ENCODE measurements around the gene MPO.

MPO gene

DNA sequence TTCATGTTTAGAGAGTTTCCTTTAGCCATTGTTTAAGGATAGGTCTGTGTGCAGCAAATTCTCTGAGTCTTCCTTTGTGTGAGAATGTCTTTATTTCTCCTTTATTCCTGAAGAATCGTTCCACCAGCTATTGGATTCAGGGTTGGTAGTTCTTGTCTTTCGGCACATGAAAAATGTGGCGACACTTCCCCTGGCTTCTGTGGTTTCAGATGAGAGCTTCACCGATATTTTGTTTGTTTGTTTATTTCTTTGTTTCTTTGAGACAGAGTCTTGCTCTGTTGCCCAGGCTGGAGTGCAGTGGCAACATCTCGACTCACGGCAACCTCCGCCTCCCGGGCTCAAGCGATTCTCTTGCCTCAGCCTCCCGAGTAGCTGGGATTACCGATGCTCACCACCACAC lies 18.6 kb downstream of the MPO start:
- DNase-seq = no peak

DNA sequence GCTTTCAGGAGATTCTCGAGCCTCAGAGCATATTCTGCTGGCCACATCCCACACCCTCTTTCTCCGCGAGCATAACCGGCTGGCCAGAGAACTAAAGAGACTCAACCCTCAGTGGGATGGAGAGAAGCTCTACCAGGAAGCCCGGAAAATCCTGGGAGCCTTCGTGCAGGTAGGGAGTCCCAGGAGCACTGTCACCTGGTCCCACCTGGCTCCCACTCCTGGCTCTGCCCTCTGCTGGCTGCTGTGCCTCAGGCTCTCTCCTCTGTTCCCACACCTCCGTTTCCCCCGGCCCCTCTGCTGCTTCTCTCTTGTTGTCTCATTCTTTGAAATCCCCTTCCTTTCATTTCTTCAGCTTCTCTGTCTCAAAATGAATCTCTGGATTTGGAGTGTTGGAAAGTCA lies 25.9 kb downstream of the MPO start:
- no peak for DNase-seq

DNA sequence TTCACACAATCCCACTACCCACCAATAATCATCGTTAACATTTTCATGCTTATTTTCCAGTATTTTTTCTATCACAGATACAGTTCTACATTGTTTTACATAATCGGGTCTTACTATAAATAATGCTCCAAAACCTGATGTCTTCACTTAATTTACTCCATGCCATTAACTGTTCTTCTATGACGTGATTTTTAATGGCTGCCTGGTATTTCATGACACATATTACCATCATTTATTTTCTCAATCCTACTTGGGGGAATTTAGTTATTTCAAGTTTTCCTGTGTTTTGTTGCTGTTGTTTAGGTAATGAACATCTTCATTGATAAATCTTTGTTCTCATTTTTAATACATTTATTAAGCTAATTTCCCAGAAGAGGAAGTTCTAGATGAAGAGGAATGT lies 27.7 kb downstream of the MPO start:
- no peak for DNase-seq

DNA sequence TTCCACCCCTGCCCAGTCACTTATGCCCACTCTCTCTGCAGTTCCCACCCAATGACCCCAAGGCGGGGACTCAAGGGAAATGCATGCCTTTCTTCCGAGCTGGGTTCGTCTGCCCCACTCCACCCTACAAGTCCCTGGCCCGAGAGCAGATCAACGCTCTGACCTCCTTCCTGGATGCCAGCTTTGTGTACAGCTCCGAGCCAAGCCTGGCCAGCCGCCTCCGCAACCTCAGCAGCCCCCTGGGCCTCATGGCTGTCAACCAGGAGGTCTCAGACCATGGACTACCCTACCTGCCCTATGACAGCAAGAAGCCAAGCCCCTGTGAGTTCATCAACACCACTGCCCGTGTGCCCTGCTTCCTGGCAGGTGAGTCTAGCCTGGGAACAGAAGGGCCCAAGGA lies 28.6 kb downstream of the MPO start:
- no peak for DNase-seq

DNA sequence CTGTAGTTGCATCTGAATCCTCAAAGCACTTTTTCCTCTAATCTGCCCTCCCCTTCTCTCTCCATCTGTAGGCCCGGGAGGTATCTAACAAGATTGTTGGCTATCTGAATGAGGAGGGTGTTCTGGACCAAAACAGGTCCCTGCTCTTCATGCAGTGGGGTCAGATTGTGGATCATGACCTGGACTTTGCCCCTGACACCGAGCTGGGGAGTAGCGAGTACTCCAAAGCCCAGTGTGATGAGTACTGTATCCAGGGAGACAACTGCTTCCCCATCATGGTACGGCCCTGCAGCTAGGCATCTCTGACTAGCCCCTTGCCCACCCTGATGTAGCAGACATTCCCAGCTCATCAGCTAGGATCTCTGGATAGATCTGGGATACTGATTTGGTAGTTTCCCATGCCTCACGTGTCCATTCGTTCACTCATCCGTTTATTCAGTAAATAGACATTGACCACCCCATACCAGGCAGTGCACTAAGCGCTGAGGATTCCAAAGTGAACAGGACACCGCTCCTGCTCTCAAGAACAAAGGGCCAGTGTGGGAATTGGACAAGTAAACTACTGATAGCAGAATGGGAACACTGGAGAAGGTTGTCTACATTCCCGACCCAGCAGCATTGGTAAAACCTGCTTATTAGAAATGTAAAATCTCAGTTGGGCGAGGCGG lies 30.3 kb downstream of the MPO start:
- no peak for DNase-seq

DNA sequence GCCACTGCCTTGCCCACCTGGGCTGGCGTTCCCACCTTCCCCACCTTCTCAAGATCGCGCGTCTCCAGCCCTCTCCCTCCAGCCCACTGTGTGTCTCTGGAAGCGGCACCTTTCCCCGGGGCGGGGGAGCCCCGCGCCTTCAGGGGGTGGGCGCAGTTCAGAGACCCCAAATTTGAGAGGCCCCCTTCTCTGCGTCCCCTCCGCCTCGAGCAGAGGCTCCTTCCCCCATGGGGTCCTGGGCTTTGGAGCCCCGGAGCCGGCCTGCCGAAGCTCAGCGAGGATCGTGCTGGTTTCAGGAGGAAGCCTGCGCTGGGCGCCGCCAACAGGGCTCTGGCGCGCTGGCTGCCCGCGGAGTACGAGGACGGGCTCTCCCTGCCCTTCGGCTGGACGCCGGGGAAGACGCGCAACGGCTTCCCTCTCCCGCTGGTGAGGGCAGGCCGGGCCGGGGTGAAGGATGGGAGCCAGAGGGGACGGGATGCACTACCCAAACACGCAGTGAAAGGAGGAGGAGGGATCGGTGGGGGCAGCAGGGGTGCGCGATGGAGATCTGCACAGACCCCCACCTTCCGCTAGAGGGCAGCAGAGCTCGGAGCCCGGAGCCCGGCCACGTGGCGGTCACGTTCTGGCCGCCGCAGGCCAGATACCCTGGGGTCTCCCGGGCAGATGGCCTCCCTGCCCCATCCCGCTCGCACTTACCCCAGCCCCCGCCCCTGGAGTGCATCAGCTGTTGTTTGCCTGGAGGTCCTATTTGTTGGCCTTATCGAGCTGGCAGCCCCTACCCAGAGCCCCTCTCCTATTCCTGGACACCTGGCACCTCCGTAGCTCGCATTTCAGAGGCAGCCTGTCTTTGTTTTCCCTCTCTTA lies 31.2 kb downstream of the MPO start:
- peak; percentile 73 for DNase-seq

DNA sequence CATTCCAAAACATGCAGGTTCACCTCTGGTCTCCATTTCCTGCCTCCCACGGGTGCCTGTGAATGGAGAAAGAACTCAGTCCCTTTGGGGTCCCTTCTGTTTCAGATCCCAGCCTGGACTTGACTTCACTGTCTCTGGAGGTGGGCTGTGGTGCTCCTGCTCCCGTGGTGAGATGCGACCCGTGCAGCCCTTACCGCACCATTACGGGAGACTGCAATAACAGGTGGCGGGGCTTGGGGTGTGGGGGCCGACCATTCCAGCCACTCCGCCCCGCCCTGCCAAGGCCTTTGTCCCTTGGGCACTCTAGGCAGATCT lies 31.8 kb downstream of the MPO start:
- DNase-seq = no peak

DNA sequence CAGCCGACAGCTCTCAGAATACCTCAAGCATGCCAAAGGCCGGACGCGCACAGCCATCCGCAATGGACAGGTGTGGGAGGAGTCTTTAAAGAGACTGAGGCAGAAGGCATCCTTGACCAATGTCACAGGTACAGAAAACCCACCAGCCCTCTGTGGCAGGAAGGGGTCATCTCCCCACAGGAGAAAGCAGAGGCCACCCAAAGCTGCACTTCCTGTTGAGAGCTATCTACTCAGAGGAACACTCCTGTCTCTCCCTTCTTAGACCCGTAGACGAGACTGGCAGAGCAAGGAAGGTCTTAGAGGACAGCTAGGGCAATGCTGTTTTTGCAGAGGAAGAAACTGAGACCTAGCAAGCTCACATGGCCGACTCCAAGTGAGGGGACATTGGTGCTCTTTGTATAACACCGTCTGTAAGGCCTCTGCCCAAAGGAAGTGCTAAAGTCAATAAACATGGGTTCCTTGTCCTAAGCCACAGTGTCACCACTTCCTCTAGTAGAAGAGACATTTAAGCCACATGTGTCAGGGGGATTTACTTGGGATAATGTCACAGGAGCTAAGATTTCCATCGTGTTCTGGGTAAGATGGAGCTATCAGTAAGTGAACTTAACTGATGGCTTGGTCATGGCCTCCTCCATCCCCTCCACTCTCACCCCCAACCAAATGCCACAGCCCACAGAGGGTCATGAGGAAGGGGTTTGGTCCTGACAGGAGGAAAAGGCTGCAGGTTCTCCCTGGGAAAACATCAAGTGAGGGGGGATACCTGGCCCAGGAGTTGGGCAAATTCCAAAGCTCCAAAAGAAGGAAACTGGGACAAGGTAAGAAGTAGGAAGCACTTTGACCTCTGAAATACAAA lies 33.0 kb downstream of the MPO start:
- no peak for DNase-seq

DNA sequence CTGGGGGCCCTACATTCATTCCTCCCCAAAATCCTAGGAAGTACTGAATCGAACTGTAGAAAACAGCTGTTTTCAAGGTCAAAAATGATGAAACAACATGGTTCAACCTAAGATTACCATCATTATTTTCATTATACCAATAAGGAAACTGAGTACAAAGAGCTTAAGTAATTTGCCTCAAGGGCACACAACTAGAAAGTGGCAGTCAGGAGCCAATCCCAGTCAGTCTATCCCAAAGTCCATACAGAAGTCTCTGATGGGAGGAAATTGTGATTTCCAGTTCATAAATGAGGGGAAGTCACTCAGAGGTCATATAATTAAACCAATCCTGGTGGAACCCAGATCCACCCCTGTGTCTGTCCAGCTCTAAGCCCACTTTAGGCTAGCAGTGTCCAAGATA lies 34.0 kb downstream of the MPO start:
- no peak for DNase-seq

DNA sequence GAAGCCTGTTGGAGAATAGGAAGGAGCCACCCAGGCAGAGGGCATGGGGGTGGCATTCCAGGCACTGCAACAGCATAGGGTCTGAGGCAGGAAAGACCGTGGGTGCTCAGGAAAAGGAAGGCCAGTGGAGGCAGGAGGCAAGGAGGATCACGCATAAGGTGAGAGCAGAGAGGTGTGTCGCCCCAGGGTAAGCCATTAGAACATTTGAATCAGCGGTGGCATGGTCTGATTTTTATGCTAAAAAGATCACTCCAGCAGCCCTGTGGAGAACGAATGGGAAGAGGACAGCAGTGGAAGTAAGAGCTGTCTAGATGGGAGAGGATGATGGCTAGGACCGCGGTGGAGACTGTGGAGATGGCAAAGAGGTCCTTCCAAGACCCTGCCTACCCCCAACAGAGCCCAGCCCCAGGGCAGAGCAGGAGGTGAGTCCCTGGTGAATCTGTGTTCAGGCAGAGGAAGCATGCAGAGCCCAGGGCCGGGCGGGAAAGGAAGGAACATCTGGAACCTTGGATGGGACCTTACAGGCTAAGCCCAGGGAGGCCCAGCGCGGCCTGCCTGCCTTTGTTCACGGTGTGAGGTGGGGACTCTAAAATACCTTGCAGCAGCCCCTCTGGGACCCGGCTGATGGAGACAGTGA lies 34.5 kb downstream of the MPO start:
- no peak for DNase-seq

DNA sequence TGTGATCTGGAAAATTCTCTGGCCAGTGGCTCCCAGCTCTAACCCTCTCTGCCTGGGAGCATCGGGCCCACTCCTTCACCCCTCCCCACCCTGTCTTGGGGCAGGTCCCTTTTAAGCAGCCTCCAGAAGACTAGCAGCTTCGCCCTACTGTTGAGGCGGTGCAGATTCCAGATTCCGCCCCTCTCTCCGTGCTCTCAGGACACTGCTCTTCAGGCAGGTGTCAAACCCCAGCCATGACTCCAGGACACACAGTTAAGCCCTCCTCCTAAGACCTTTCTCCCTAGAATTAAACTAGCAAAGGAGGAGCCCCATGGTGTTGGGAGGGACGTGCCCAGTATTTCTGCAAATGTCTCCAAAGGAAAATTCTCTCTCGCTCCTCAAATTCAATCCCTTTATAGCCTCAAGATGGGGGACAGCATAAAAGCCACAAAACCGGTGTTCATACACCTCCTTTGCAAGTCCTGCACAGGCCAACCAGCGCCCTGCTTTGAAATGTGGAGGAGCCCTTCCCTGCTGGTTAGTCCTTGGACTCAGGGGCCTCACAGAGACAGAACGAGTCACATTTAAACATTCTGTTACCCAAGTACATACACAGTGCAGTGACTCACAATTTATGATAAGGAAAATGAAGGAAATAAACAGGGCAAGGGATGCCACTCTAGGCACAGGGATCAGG lies 35.2 kb downstream of the MPO start:
- DNase-seq = no peak

DNA sequence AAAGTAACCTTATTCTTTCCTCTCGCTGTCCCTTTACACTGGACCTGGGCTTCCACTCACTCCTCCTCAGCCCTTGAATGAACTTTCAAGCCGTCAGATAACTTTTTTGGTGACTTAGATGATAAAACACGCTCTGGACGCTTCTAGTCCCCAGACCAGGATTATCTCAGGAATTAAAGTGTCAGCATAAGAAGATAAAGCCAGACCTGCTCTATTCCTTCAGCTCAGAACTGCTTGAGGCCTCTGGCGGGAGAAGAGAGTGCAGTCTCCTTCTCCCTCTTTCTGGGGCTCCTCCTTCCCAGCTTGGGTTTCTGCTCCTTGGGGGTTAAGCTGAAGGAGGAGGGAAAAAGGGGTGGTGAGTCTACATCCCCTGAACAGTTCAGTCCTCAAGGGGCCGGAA lies 35.8 kb downstream of the MPO start:
- no peak for DNase-seq

DNA sequence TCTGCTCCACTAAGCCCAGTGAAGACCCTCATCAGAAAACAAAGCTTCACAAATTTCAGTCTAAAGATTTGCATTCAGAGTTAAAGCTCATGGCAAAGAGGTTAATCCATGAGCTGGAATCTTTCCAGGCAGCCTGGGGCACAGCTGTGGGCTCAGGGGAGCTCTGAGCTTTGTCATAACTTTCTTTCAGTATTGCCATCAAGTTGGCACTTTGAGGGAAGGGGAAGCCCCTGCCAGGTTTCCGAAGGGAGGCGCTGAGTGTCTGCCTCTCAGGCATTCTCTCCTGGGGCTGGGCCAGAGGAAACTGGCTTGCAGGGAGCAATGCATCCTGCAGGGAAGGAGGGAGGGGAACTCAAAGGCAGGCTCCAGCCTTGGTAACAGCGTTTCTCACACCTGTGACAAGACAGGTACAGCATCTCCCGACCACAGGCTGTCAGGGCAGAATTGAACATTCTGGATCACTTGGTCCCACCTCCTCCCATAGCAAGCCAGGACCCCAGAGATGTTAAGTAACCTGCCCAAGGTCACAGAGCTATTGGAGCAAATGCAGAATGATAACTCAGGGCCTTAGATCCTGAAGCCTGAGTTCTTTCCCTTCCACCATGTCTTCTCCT lies 38.5 kb downstream of the MPO start:
- peak; percentile 47 for DNase-seq

DNA sequence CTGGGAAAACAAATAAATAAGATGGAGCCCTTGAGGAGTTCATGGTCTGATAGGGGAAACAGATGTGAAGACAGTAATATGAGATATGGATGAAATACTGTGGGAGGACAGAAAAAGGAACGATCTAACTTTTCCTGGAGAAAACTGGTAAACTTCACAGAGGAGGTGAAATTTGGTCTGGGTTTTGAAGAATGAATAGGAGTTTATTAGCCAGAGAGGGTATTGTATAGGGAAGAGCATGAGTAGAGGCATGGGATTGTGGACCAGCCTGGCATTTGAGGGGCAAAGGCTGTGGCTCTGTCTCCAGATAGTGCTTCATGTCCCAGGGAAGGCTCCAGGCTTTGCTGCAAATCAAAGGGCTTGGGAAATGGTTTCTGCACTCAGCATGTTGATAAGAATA lies 40.7 kb downstream of the MPO start:
- no peak for DNase-seq

DNA sequence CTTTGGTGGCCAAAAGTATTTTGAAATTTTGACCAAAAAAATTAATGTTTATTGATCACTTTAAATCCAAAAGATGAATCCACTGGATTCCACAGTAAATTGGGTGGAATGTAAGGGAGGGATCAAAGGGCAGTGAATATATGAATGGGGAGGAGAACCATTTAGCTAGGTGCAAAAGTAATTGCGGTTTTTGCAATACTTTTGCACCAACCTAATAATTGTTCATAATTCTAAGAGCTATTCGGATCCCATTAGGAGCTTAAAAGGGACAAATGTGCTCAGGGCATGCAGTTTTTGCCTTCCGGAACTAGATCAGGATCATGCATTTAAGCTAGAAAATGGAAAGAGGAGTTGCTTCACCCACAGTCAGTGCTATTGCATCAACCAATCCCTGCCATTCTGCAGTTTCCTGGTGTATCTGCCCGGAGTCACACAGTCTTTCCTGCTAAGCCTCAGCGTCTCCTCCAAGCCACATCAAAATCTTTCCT lies 42.5 kb downstream of the MPO start, which contains the start of gene LPO:
LPO (plus strand) TSS at position 438 of the 488 bp plus-strand sequence. CDS start 4,396 bp downstream, outside the sequence.
- no peak for DNase-seq

DNA sequence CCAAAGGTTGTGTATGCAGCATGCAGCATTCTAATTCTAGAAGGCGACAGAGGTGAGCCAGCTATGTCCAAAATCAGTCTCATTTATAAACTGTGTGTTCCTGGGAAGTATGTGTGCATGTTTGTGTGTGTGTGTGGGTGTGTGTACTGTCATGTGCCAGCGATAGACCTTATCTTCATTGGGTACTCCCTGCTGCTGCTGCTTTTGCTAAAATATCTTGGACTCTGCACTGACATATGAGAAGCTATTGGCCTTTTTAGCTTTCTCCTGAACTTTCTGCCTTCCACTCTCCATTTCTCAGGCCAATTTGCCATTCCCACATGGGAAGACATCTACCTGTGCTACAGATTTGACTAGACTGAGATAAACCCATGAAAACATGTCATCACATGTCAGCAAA lies 44.3 kb downstream of the MPO start:
- no peak for DNase-seq

DNA sequence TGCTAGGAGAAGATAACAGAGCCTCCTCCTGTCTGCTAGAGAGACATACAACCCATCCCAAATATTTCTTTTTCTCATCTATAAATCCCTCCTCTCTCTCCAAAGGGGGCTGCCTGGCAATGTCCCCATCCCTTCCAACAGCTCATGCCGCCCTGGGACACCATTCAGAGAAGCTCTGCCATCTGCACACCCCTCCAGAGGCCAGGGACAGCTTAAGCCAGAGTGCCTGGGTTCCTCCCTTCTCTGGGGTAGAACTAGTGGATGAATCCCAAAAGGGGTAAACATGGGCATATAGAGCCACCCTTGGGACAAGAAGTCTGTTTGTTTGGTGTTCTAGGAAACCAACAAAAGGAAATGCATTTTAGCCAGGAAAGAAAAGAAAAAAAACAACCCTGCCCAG lies 44.9 kb downstream of the MPO start:
- DNase-seq = no peak

DNA sequence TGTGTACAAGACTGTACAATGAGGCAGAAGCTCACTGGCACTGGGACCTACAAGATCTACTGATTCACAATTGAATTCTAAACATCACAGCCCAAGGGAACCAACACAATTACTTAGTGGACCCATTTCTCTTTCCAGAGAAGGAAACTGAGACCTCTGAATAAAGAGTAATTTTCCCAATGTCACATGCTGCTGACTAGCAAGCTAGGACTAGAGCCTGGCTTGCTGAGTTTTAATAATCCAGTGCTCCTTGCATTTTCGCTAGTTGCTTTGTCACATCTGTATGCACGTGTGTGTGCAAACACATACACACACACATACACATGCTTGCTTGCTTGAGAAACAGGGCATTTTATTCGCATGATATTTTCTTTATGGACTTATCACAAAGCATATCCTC lies 46.2 kb downstream of the MPO start:
- DNase-seq = no peak

DNA sequence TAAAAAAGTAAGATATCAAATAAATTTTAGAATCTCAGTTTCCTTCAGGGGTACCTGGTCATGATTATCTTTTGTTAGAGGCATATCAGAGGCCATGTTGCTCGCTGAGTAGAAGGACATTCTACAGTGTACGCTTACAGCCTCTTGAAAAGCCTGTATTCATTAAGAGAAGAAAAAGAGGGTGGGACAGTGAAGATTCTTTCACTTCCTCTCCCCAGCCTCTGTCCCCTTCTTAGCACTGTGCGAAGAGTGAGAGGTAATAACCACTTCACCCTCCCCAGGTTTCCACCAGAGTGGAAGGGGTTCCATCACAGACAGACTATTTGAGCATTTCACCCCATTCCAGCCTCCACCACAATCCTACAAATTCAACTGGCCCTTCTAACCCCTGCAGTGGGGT lies 47.2 kb downstream of the MPO start:
- no peak for DNase-seq

DNA sequence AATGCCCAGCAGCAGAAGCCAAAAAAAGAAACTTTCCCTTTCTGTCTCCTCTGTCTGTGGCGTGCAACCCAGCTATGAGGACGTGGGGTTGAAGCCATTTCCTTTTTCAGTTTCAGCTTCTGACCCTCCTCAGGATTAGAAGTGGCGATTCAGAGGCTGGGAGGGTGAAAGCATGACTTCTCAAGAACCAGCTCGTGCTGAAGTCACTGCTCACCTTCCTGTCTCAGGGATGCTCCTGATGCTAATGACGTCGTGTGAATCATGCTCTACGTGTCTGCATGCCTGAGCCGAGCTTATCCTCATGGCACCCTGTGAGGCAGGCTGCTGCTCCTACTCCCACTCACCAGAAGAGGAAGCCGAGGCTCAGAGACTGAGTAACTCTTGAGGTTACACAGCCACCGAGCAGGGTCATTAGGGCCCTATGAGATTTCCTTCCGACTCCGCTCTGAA lies 48.0 kb downstream of the MPO start:
- DNase-seq = peak; percentile 69

DNA sequence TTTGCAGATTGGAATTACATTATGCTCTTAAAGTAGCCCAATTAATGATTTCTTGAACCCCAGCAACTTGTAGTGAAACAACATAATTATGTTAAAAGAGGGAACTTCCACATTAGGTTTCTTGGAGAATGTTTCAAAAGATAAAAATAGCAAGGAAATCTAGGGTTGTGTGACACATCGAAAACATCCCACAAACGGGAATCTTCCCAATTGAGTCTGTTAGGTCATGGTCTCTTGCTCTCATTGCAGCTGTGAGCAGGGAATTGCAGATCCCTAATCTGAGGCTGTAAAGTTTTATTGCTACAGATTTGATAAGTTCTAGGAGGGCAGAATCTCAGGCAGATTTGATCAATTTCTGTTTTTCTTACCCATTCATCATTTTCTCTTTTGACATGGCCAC lies 49.1 kb downstream of the MPO start:
- no peak for DNase-seq

DNA sequence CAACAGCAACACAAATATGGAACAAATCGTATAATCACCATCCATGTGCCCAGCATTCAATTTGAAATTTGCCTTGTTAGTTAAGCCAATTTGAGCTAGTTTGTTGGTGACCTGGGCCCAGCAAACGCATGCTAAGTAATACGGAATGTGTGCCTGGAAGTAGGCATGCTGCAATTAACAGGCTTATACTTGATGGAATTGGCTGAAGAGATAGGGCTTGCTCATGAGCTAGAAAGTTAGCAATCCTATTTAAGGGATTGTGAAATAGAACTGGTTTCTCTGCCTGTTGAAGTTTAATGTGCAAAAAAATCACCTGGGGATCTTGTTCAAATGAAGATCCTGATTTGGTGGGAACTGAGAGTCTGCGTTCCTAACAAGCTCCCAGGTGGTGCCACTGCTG lies 50.9 kb downstream of the MPO start:
- no peak for DNase-seq

Data from stimulated activated CD4-positive, alpha-beta T cell treated with anti-CD3 and anti-CD28 coated beads, Interleukin-1b, Interleukin-23, amount 100 ng/mL, for 48 hours (primary cell).